AG20443 (cell line): ENCODE data around the gene AIP.

Experiments used
- DNase-seq: peaks from one replicate; pipeline ENCODE4 v3.0.0; 2012; ENCODE audit warnings: low spot score, mixed read lengths

Gene AIP

GRCh38 chr11:67482827-67483798 is at the start of gene AIP:
TSS of gene AIP (plus strand) at chr11:67483026. CDS start at chr11:67483159, 133 bp downstream.
- peak; percentile 98 for DNase-seq

- DNase-seq, result no peak
Observed at GRCh38 chr11:67433536-67434394, 49.1 kb upstream of the AIP start.

GRCh38 chr11:67434395-67434881 is 48.4 kb upstream of the AIP start:
- no peak for DNase-seq

- DNase-seq, result no peak
Observed at GRCh38 chr11:67435031-67435726, 47.6 kb upstream of the AIP start.

- no peak for DNase-seq
Observed at GRCh38 chr11:67435727-67436458, 46.9 kb upstream of the AIP start.

- DNase-seq, result no peak
Observed at GRCh38 chr11:67436459-67437081, 46.3 kb upstream of the AIP start.

- no peak for DNase-seq
Observed at GRCh38 chr11:67437082-67437808, 45.6 kb upstream of the AIP start, which contains the start of gene PTPRCAP. TSS of gene PTPRCAP (minus strand) at chr11:67437682. CDS start at chr11:67437619, 63 bp downstream.

- no peak for DNase-seq
Observed at GRCh38 chr11:67437809-67438157, 45.0 kb upstream of the AIP start.

DNA sequence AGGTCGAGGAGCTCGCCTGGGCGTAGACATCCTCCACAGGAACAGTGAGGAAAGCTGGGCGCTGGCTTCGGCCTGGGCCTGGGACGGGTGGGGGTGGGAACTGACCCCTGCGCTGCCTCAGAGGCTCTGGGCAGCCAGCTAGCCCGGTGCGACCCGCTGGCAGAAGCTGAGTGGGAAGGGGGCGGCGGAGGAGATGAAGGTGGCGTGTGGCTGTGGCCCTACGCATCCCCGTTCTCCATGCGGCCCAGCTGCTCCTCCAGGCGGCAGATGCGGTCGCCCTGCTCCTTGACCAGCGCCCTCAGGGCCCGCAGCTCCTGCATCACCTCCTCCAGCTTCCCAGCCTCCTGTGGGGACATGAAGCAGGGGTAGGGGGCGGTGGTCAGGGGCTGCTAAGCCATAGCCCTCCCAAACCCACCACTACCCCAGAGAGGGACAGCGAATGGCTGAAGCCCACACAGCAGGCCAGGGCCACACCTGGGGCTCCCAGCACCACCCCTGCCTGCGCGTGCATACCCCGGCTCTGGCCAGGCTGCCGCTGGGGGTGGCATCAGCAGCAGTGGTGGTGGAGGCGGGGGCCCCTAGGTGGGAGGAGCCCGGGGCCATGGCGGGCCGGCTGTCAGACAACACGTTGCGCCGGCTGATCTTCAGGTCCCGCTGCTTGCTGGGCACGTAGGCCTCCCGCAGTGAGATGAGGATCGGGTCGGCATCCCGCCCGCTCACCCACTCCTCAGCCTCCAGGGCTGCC is 44.5 kb upstream of the AIP start:
- DNase-seq, result no peak

- peak; percentile 61 for DNase-seq
Observed at GRCh38 chr11:67439321-67440228, 43.3 kb upstream of the AIP start.

DNA sequence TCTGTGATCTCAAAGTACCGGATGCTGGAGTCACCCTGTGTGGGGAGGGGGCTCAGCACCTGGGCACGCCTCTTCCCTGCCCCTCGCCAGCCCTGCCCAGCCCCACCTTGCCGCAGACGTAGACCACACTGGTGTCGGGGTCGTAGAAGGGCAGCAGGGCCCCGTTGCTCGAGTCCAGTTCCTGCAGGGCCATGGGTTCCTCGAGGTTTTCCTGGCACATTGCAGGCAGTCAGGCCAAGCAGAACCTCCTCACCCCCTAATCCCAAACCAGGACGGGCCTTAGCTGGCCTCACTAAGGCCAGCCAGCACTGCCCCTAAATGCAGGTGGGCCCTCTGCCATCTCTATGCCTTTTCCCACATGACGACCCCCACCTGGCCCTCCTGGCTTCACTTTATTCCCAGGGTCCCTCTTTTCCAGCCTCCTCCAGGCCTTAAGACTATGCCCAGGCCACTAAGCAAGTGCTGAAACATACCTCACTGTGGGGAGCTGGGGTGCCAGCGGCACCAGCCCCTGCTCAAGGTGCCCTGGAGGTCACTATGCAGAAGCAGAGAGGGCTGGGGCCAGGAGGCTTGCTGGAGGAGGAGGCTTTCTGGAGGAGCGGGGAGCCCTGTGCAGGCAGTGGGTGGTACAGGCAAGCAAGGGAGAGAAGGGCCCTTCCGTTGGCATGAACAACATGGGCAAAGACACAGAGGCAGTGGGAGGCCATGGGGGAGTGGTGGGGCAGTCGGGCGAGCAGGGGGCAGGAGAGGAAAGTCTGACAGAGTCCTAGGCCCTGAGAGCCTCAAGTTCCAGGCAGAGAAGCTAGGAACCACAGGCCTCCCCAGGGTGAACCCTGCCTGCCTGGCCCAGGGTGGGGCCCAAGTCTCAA is 42.4 kb upstream of the AIP start:
- DNase-seq, result no peak

DNA sequence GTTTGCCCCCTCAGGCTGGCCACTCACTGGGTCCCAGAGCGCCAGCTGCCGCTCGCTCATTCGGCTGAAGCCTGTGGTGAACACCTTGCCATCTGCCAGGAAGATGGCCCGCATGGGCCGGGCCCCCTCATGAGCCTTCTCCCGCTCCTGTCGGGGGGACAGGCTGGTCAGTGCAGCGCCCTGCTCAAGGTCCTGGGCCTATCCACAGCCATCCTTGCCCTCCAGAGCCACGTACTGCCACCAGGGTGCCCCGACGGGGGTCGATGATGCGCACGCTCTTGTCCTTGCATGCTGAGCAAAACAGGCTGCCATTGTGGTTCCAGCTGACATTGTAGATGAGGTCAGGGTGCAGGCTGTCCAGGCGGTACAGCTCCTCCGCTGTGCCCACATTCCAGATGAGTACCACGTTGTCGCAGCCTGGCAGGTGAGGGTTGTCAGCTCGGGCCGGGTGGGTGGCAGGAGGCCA is 41.7 kb upstream of the AIP start:
- no peak for DNase-seq

GRCh38 chr11:67441731-67442351 is 41.0 kb upstream of the AIP start:
- DNase-seq, result no peak

- peak; percentile 34 for DNase-seq
Observed at GRCh38 chr11:67442504-67443404, 40.1 kb upstream of the AIP start.

DNA sequence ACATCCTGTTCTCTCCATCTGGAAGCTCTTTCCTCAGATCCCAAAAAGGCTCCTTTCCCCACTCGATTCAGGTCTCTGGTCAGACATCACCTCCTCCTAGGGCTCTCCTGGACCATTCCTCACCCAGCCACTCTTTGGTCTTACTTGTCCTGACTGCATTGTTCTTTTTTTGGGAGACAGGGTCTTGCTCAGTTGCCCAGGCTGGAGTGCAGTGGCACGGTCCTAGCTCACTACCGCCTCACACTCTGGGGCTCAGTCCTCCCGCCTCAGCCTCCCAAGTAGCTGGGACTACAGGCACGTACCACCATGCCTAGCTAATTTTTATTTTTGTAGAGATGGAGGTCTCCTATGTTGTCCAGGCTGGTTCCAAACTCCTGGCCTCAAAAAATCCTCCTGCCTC is 37.3 kb upstream of the AIP start:
- DNase-seq, result no peak

DNA sequence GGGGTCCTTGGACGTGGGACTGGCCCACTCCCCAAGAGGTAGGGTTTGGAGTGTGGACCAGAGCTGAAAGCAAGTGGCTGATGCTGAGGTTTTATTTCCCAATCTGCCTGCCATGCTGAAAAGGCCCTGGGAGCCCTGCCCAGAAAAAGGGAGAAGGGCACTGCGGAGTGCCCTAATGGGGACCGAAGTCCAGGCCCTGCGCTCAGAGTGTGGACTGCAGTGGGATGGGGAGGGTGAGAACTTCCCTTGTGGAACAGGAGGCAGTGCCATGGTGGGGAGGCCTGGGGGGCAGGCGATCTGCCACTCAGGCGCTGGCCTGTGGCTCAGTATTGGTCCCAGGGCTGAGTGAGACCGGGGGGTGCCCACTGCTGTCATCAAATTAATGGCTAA is 34.6 kb upstream of the AIP start:
- no peak for DNase-seq
